GM21786 (cell line): ENCODE measurements around the gene AMER1.

Experiments used
- ATAC-seq: cut with Tn5 transposase; IDR thresholded peaks from one replicate; pipeline ENCODE4 v1.9.1; 2021; ENCODE audit not compliant: unreplicated experiment

The AMER1 gene

DNA sequence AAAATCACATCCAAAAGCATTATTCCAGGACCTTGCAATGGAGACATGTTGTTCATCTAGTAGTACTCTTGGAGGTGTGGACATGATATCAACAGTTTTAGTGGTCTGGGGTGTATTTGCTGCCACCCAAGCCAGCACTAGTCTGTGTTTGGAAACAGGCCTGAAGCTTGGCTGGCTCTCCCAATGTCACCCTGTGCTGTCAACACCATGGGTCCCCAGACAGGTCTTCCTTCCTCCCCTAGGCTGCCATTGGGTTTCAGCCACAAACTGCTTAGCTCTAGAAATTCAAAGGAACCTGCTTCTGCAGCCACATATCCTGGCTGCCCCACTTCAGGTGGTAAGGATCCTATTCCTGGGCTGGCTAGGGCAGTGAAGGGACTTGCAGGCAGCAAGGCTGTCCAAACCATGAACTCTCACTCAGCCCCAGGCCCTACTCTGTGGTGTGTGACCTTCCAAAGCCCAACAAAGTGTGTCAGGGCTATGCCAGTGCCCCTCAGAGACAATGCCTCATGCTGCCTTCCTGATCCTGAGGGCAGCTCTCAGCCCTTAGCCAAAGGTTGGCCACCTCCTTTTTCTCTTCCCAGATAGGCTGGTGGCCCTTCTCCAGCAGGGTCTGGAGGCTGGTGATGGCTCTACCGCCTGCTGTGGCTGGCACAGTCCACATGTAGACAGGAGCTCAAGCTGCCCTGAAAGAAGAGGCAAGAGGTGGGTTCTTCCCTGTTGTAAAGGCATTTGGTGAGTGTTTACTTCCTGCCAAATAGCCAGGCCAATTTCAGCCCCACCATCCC is 18.3 kb downstream of the AMER1 start:
- ATAC-seq = no peak

DNA sequence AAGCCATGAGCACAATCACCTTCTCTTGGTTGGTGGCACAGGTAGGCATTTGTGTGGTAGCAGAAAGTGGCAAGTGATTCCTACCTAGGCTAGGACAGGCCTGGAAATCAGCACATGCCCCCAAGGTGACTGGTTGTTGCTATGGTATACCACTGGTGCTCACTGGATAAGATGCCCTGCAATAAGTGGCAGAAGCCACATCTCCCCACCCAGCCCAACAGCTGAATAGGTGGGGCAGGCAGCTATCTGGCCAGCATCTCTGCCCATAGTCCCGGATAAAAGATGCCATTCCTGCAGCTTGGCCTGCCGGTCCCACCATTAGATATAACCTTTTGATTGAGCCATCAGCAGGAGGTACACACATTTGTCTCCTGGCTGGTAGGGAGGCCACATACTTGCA is 21.1 kb downstream of the AMER1 start:
- no peak for ATAC-seq

DNA sequence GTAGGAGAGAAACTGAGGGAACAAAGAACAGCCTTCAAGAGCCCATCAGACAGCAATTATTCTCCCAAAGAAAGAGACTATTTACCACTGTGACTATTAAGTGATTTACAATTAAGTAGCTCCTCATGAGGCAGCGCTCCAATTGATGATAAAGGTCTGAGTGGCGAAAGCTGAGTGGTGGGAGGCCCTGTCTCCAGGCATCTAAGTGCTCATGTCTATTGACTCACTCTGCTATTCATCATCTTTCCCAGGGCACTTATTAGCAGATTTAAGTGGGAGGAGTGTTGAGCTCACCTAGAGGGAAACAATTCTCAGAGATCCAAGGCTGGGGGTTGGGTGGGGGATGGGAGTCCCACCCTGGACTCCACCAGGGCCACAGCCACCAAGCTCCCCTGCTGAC is 23.3 kb downstream of the AMER1 start:
- ATAC-seq = no peak

DNA sequence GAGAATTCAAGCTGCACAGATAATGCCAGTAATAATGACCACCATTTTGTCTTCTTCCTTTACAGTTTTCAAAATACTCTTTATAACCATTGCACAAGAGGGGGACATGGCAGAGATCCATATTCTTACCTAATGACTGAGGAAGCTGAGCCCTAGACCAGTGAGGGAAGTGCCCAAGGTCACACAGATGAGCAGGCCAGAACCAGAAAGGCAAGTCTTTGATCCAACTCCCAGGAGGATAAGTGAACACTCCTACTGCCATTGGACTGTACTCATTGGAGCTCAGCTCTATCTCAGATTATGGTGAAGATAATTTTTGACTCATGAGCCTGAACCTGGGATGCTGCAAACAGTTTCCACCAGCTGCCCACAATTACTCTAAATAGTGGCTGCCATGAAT is 28.6 kb downstream of the AMER1 start:
- no peak for ATAC-seq

DNA sequence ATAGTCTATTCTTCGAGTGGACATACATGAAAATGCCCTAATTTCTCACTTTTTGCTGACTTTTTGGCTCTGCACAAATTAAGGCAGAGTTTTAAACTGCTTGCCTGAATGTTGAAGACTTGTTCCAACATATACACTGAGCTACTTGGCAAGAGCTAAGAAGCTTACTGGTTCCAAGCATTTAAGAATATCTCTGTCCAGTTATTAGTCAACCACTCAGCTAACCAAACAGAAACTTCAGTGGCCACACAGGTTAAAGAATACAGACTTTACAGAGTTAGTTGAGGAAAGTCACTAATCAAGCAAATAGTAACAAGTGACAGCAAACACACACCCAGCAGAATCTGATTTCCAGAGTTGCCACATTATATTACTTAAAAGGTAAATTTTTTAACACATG is 35.5 kb downstream of the AMER1 start:
- no peak for ATAC-seq

DNA sequence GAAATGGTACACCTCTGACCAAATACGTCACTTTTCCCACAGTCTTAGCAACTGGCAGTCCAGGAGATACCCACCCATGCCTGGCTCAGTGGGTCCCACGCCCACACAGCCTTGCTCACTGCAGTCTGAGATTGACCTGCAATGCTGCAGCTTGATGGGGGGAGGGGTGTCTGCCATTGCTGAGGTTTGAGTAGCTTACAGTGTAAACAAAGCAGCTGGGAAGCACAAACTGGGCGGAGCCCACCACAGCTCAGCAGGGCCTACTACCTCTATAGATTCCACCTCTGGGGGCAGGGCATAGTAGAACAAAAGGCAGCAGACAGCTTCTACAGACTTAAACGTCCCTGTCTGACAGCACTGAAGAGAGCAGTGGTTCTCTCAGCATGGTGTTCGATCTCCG is 52.7 kb downstream of the AMER1 start:
- ATAC-seq = no peak

DNA sequence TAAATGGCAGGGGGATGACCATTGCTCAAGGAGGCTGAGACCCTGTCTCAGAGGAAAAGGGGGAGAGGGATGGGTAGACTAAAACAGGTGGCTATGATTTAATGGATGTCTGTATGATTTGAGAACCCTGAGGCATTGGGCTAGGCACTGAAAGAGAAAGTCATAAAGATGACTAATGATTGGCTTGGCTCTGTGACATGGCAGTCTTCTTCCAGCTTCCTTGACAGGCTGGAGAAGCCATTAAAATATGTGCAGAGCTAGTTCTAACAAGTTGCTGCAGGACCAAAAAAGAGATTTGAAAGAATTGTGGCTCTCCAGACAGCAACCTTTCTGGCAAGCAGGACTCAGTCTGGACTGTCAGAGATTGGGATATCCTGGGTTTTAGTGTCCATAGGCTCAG is 53.6 kb downstream of the AMER1 start:
- ATAC-seq = no peak

DNA sequence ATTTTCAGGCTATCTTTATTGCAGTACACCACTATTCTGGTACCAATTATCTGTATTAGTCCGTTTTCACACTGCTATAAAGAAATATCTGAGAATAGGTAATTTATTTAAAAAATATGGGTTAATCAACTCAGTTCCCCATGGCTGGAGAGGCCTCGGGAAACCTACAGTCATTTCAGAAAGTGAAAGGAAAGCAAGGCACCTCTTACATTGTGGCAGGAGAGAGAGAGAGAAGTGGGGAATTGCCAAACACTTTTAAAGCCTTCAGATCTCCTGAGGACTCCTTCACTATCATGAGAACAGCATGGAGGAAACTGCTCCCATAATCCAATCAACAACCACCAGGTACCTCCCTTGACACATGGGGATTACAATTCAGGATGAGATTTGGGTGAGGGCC is 54.7 kb downstream of the AMER1 start:
- no peak for ATAC-seq
